DOHH2 (cell line): Measurements from ENCODE around the gene PAMR1.

ENCODE experiments used
- CTCF ChIP-seq: fragments of 200-600 bp; sonication (generic); IDR thresholded peaks from one replicate; pipeline ENCODE4 v1.5.1; 2014; ENCODE audit warnings: antibody characterized with exemption, mild to moderate bottlenecking, low read depth, low read length; ENCODE audit not compliant: poor library complexity, severe bottlenecking
- EZH2phosphoT487 ChIP-seq: fragments of 200-600 bp; sonication (generic); IDR thresholded peaks from 2 replicates; pipeline ENCODE4 v1.6.1; 2017; ENCODE audit warnings: borderline replicate concordance, mild to moderate bottlenecking, antibody characterized with exemption, low read length, moderate library complexity, mixed read lengths

DNA sequence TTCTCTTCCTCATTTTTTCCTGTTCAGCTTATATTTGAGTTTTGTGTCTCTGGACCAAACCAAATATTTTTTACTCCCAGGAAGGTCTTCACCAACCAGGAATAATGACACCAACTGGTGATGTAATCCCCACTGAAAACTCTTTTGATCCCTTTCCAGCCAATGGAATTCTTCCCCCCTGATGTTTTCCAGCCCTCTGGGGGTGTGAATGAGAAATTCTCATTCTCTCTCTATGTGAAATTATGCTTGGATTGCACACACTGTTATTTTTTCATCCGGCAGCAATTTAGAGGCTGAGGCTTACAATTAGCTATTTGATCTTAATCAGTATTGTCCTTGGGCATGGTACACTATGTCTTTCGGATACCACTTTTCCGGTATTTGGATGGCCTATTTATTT lies 66.6 kb downstream of the PAMR1 start:
- TF ChIP-seq CTCF = no peak
- no peak for TF ChIP-seq EZH2phosphoT487
